Fibroblast of the aortic adventitia (primary cell): Measurements from ENCODE around the gene EPHA5. TPM values are rescaled to one million over a fixed set of nuclear protein-coding genes. Genes with fewer than 3 reads are reported as not detected.

ENCODE experiments used
- DNase-seq: peaks from one replicate; pipeline ENCODE4 v3.0.0-alpha.2; 2010; ENCODE audit warnings: low read depth
- H3K4me3 ChIP-seq: 2 replicates; pipeline ENCODE4 v1.5.1; 2011; ENCODE audit warnings: low read depth, mild to moderate bottlenecking, control low read depth, low read length, moderate library complexity
- total RNA-seq: library from RNA; depleted of rRNA; stranded (reverse); fragments of >200 nt; gene quantifications from 2 replicates; pipeline ENCODE4 v1.2.3, GENCODE V29; 2012; ENCODE audit warnings: low replicate concordance
- TF ChIP-seq, protein P1 (sequence below): IDR thresholded peaks from 2 replicates; pipeline ENCODE4 v1.5.1; 2011; ENCODE audit warnings: mild to moderate bottlenecking, low read length, control low read depth, inconsistent platforms; ENCODE audit not compliant: insufficient read depth

Gene EPHA5
- total RNA-seq, 1 donor: 50.2 TPM

DNA sequence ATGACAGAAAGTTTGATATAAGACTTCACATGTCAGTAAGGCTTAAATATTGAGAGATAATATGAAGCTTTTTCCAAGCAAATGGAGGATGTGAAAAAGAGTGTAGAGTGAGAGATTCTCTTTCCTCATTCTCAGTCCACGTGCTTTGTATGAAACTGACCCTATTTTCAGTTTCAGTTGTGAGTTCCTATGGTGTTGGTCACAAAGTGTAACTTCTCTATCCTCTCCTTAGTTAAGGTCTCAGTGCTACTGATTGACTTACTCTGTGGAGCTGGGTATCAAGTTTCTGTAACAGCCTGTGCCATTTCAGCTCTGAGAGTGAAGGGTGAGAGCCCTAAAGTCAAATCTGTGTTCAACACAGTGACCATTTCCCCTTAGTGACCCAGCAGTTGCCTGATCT, 277.2 kb downstream of the EPHA5 start:
- TF ChIP-seq, protein P1, sequence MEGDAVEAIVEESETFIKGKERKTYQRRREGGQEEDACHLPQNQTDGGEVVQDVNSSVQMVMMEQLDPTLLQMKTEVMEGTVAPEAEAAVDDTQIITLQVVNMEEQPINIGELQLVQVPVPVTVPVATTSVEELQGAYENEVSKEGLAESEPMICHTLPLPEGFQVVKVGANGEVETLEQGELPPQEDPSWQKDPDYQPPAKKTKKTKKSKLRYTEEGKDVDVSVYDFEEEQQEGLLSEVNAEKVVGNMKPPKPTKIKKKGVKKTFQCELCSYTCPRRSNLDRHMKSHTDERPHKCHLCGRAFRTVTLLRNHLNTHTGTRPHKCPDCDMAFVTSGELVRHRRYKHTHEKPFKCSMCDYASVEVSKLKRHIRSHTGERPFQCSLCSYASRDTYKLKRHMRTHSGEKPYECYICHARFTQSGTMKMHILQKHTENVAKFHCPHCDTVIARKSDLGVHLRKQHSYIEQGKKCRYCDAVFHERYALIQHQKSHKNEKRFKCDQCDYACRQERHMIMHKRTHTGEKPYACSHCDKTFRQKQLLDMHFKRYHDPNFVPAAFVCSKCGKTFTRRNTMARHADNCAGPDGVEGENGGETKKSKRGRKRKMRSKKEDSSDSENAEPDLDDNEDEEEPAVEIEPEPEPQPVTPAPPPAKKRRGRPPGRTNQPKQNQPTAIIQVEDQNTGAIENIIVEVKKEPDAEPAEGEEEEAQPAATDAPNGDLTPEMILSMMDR: no peak
- H3K4me3 ChIP-seq: no peak overlapping the region
- no peak for DNase-seq

GRCh38 chr4:65392488-65392887, 277.8 kb downstream of the EPHA5 start:
- no peak for DNase-seq
- no peak overlapping the region for H3K4me3 ChIP-seq
- TF ChIP-seq, protein P1: no peak

DNA sequence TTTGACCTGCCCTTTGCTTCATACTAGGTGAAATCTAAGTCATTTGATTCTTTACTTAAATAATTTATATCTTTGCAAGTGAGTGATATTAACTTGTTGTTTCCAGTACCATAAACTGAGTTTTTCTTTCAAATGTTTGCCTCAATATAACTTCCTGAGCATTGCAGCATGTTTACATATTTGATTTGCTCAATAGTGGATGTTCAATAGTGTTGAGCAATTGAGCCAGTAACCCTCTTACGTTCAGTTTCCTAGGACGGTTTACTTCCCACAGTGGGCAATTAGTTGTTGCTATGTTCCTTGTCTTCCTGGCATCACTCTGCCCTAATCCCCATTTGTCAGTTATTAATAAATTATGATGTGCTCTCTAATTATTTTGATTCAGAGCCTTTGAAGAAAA, 278.5 kb downstream of the EPHA5 start:
- TF ChIP-seq, protein P1: no peak
- no peak overlapping the region for H3K4me3 ChIP-seq
- DNase-seq: no peak

GRCh38 chr4:65391382-65391781, 278.9 kb downstream of the EPHA5 start:
- no peak for DNase-seq
- H3K4me3 ChIP-seq: no peak overlapping the region
- TF ChIP-seq, protein P1: no peak

DNA sequence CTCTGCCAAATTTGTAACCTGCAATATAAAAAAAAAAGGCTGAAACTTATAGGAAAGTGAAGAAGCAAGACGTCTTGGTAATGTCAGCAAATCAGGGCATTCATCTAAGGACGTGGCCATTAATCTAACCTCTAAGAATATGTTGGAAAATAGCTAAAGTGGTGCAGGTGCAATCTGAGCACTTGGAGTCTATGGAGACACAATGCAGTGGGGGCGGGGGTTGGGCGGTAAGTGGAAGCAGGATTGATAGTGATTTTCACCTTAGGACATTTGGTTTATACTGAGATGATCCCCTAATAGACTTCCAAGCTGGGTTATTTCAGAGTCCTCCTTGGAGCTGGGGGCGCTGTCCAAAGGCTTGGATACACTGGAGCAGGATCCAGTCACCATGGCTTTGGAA, 283.4 kb downstream of the EPHA5 start:
- no peak for DNase-seq
- no peak overlapping the region for H3K4me3 ChIP-seq
- TF ChIP-seq, protein P1: no peak

DNA sequence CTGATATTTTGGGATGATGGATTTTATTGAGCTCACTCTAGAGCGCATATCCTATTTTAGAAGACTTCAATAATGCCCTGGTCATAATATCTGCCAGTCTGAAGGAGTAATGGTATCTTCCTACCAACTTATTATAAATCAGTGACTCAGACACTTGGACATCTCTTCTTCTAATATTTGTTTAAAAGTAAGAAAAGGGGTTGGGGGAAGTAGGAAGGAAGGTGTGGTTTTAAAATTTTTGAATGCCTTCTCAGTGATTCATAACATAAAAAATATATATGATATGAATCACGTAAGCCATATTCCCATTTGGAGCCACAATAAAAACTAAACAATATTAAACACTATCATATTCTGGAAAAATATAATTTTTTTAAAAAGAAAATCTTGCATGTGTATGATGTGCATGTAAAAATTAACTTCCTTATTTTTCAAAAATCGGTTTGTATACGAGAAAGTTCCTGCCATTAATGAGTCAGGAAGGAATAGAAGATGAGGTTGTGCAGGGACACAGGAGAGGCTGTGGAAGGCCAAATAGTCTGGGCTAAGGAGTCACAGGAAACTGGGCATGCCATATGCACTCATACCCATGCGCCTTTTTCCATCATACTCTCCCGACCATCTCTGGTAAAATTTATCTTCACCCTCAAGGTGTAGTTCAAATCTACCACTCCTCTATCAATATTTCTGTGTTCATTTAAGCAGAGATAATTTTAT, 286.5 kb downstream of the EPHA5 start:
- TF ChIP-seq, protein P1: no peak
- peak; percentile 27 for DNase-seq

DNA sequence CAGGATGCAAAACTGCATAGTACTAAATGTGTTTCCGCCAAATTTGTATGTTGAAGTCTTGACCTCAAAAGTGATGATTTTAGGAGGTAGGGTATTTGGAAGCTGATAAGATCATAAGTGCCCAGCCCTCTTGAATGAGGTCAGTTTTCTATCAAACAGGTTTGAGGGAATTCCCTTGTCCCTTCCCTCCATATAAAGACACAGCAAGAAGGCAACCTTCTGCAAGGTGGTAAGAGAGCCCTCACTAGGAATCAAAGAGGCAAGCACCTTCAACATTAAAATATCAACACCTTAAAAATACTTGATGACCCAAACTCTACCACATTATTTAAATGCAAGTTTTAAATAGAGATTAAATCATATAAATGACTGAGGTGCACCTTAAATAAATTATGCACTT, 288.6 kb downstream of the EPHA5 start:
- TF ChIP-seq, protein P1: no peak
- no peak overlapping the region for H3K4me3 ChIP-seq
- DNase-seq: no peak

More for the DNA sequence above, 286.5 kb downstream of the EPHA5 start:
- H3K4me3 ChIP-seq: no peak overlapping the region
